Osteoblast (primary cell): ENCODE measurements around the gene GLIS2. TPM values are rescaled to one million over a fixed set of nuclear protein-coding genes. Genes with fewer than 3 reads are reported as not detected.

Experiments used
- DNase-seq: peaks from one replicate; pipeline ENCODE4 v3.0.0; 2011; ENCODE audit warnings: low spot score, mixed read lengths; ENCODE audit not compliant: insufficient read length; ENCODE audit errors: missing footprints
- H2AFZ ChIP-seq: 2 replicates; pipeline ENCODE4 v1.6.0; 2011; ENCODE audit warnings: mild to moderate bottlenecking, low read length
- H3K27ac ChIP-seq: 2 replicates; pipeline ENCODE4 v1.5.1; 2011; ENCODE audit warnings: mild to moderate bottlenecking, low read depth, low read length, moderate library complexity
- H3K27me3 ChIP-seq: 2 replicates; pipeline ENCODE4 v1.6.0; 2012; ENCODE audit warnings: mild to moderate bottlenecking, control low read depth, inconsistent platforms, low read length, moderate library complexity; ENCODE audit not compliant: insufficient read depth
- H3K36me3 ChIP-seq: 2 replicates; pipeline ENCODE4 v1.5.1; 2011; ENCODE audit warnings: mild to moderate bottlenecking, low read length, control low read depth, moderate library complexity; ENCODE audit not compliant: insufficient read depth
- H3K4me1 ChIP-seq: 2 replicates; pipeline ENCODE4 v1.5.1; 2011; ENCODE audit warnings: mild to moderate bottlenecking, low read length, control low read depth, moderate library complexity; ENCODE audit not compliant: insufficient read depth
- H3K4me2 ChIP-seq: 2 replicates; pipeline ENCODE4 v1.6.0; 2011; ENCODE audit warnings: mild to moderate bottlenecking, low read length; ENCODE audit not compliant: insufficient read depth
- H3K4me3 ChIP-seq: fragments of 200-600 bp; sonication (generic); 3 replicates; pipeline ENCODE4 v1.5.1; 2012; ENCODE audit warnings: mild to moderate bottlenecking, low read length, inconsistent platforms; ENCODE audit not compliant: insufficient read depth
- H3K79me2 ChIP-seq: 2 replicates; pipeline ENCODE4 v1.6.0; 2012; ENCODE audit warnings: mild to moderate bottlenecking, low read length, control low read depth, inconsistent platforms; ENCODE audit not compliant: insufficient read depth
- H3K9me3 ChIP-seq: 2 replicates; pipeline ENCODE4 v1.5.1; 2011; ENCODE audit warnings: low read depth, low read length, control low read depth
- H4K20me1 ChIP-seq: 2 replicates; pipeline ENCODE4 v1.6.0; 2012; ENCODE audit warnings: mild to moderate bottlenecking, low read length, control low read depth; ENCODE audit not compliant: insufficient read depth
- total RNA-seq: library from RNA; depleted of rRNA; stranded (reverse); fragments of >200 nt; gene quantifications from 2 replicates; pipeline ENCODE4 v1.2.3, GENCODE V29; 2012
- TF ChIP-seq, protein P1 (sequence below): IDR thresholded peaks from 2 replicates; pipeline ENCODE4 v1.5.1; 2011; ENCODE audit warnings: mild to moderate bottlenecking, low read depth, low read length, moderate library complexity; ENCODE audit errors: extremely low read depth

Gene GLIS2
- total RNA-seq, 1 donor = 5.4 TPM

DNA sequence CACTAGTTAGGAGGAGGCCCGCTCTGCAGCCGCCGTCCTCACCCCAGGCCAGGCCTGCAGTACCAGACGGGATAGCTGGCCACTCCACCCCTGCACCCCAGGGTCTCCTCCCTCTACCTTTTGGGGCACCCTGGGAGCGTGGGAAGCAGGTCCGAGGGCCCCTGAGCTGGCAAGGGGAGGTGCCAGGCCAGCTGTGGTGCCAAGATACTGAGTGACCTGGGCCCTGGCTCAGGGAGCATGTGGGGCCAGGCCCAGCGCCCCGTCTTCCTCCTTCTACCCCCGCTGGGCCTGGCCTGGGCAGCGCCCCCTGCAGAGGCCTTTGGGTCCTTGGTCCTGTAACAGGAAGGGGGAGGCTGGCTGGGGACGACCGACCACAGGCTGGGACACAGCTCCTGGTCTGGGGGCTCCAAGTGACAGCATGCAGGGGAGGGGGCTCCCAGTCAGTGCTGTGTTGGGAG is 22.3 kb downstream of the GLIS2 start:
- TF ChIP-seq, protein P1, sequence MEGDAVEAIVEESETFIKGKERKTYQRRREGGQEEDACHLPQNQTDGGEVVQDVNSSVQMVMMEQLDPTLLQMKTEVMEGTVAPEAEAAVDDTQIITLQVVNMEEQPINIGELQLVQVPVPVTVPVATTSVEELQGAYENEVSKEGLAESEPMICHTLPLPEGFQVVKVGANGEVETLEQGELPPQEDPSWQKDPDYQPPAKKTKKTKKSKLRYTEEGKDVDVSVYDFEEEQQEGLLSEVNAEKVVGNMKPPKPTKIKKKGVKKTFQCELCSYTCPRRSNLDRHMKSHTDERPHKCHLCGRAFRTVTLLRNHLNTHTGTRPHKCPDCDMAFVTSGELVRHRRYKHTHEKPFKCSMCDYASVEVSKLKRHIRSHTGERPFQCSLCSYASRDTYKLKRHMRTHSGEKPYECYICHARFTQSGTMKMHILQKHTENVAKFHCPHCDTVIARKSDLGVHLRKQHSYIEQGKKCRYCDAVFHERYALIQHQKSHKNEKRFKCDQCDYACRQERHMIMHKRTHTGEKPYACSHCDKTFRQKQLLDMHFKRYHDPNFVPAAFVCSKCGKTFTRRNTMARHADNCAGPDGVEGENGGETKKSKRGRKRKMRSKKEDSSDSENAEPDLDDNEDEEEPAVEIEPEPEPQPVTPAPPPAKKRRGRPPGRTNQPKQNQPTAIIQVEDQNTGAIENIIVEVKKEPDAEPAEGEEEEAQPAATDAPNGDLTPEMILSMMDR = no peak
- no peak overlapping the region for H3K4me2 ChIP-seq
- peaks cover 49% of the 10 kb centered on the region for H3K79me2 ChIP-seq
- peaks cover 17% of the 10 kb centered on the region for H4K20me1 ChIP-seq
- H3K9me3 ChIP-seq = no peaks in the 10 kb centered on the region
- no peak overlapping the region for H3K4me3 ChIP-seq
- no peak overlapping the region for H2AFZ ChIP-seq
- no peak overlapping the region for H3K27ac ChIP-seq
- H3K36me3 ChIP-seq = peaks cover 38% of the 10 kb centered on the region
- peaks cover 4% of the 10 kb centered on the region for H3K4me1 ChIP-seq
- DNase-seq = no peak
- no peaks in the 10 kb centered on the region for H3K27me3 ChIP-seq

DNA sequence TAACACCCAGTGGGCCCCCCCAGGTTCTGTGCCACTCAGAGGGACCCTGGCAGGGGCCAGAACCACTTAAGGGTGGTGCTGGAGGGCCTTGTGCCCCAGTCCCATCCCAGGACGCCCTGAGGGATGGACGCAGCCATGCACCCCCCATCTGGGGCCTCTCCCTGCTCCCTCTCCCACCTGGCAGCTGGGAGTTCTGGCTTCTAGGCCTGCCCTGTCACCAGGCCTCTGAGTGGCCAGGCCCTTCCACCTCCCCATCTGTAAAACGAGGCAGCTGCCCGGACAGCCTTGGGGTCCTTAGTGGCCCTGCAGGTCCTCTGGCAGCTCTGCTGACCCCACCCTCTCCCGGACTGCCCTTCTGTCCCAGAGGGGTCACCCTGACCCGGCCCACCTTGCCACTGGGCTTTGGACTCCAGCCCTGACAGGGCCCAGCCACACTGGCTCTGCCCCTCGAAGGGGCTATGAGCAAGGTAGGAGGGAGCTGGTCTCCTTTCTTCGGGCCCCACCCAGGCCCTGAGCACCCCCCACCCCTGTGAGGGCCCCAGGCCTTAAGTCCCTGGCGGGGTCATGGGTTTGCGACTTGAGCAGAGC is 22.9 kb downstream of the GLIS2 start:
- Histone ChIP-seq H4K20me1 (peaks cover 18% of the 10 kb centered on the region), H3K4me1 (peaks cover 7% of the 10 kb centered on the region), H3K4me2 (no peak overlapping the region), H3K9me3 (no peaks in the 10 kb centered on the region), H3K79me2 (peaks cover 49% of the 10 kb centered on the region), H2AFZ (no peak overlapping the region), H3K4me3 (no peak overlapping the region), H3K27ac (no peak overlapping the region), H3K27me3 (no peaks in the 10 kb centered on the region), H3K36me3 (peaks cover 36% of the 10 kb centered on the region)
- no peak for DNase-seq
- TF ChIP-seq, protein P1 = no peak

GRCh38 chr16:4339455-4339854 is 23.6 kb downstream of the GLIS2 start:
- no peak for DNase-seq
- Histone ChIP-seq H2AFZ (no peak overlapping the region), H3K9me3 (no peaks in the 10 kb centered on the region), H3K4me1 (peaks cover 7% of the 10 kb centered on the region), H3K79me2 (peaks cover 53% of the 10 kb centered on the region), H3K27ac (no peak overlapping the region), H3K4me2 (no peak overlapping the region), H3K36me3 (peaks cover 36% of the 10 kb centered on the region), H4K20me1 (peaks cover 19% of the 10 kb centered on the region), H3K27me3 (no peaks in the 10 kb centered on the region), H3K4me3 (no peak overlapping the region)
- TF ChIP-seq, protein P1 = no peak

DNA sequence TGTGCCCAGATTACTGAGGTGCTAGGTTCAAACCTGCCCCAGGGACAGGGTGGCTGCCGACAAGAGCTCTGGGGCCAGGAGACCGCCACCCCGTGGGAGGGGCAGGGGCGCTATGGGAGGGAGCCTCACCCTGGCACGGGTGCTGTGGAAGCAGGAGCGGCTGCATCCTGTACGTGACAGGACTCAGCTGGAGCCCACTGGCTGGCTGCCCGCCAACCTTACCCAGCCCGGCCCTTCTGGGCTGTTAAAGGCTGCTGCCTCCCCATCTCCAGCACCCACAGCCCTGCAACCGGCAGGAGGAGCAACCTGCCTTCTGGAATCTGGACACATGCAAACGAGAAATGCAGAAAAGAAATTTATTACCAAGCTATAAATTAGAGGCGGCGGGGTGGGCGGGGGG is 24.0 kb downstream of the GLIS2 start:
- Histone ChIP-seq H3K36me3 (peaks cover 34% of the 10 kb centered on the region), H4K20me1 (peaks cover 17% of the 10 kb centered on the region), H3K9me3 (no peaks in the 10 kb centered on the region), H3K4me3 (no peak overlapping the region), H3K27me3 (no peaks in the 10 kb centered on the region), H3K79me2 (peaks cover 49% of the 10 kb centered on the region), H3K27ac (no peak overlapping the region), H3K4me2 (no peak overlapping the region), H3K4me1 (peaks cover 7% of the 10 kb centered on the region), H2AFZ (no peak overlapping the region)
- peak; percentile 86 for DNase-seq
- TF ChIP-seq, protein P1 = no peak
